Measurements from ENCODE around the gene ZBTB18.

- TF ChIP-seq CTCF (IDR thresholded peaks at IDR 0.05 in 2 of 3, conservative IDR thresholded peaks at IDR 0.05 in 1 of 3; ENCODE audit: borderline replicate concordance in 1 of 3, insufficient read depth in 1 of 3, low read depth in 2 of 3, low read length in 2 of 3) (no peak), EZH2 (IDR thresholded peaks at IDR 0.05) (no peak), CEBPB (IDR thresholded peaks at IDR 0.05; ENCODE audit: low read depth) (no peak), POLR2A (IDR thresholded peaks at IDR 0.05; ENCODE audit: borderline replicate concordance, extremely low read depth, insufficient read depth, insufficient read length) (no peak), FOSL1 (IDR thresholded peaks at IDR 0.05; ENCODE audit: low read depth) (no peak), ZFX (IDR thresholded peaks at IDR 0.05) (no peak), REST (IDR thresholded peaks at IDR 0.05; ENCODE audit: low read depth) (no peak)
Observed at GRCh38 chr1:244082969-244083368, 31.9 kb downstream of the ZBTB18 start.

Measured in HCT116 (cell line).